ENCODE data around the gene MT1B. TPM values are rescaled to one million over a fixed set of nuclear protein-coding genes. Genes with fewer than 3 reads are reported as not detected.

Gene MT1B
- total and polyA plus RNA-seq, 4 donors, result not detected

DNA sequence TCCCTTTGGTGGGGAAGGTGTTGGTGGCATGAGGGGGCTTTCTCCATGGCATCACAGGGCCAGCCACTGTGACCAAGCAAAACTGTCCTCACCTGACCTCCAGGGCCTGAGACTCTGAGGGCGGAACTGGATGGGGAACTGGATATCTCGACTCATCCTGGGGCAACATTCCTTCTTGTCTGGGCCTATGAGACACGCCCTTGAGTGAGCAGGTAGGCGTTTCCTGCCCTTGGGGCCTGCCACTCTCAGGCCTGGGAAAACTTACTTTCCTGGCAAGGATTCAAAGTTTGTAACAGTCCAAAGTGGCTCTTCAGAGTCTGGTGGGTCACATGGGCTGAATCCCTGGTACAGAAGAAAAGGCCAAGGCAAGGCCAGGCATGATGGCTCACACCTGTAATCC, 40.2 kb downstream of the MT1B start:
- intact Hi-C loops (cut with DNase I), result no loop called here

DNA sequence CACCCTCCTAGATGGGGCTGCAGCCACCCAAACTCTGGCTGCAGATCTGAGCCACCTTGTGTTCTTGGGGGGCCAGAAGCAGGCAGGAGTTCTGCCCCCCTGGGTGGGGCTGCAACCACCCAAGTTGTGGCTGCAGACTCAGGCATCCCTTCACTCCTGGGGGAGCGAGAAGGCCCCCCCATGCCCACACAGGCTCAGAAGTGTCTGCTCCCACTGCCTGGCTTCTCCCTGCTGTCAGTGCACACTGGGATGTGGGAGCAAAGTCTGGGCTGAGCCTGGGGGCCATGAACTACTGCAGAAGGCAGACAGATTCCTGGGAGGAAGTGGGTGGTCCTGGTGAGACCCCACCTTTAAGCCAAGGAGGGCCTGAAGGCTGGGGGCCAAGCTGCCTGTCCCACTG, 43.6 kb downstream of the MT1B start:
- no peak for DNase-seq
- Histone ChIP-seq H3K4me3 (ENCODE audit: low read length in 2 of 2) (no peak overlapping the region), H3K9me3 (ENCODE audit: control insufficient read depth, low read length) (peaks cover 3% of the 10 kb centered on the region), H3K27me3 (ENCODE audit: control insufficient read depth in 1 of 2, insufficient read depth in 2 of 2, low read length in 1 of 2) (no peaks in the 10 kb centered on the region), H3K27ac (ENCODE audit: low read depth in 1 of 2, low read length in 2 of 2) (no peak overlapping the region), H3K4me1 (ENCODE audit: control insufficient read depth in 1 of 2, insufficient read depth in 2 of 2, low read length in 2 of 2) (no peaks in the 10 kb centered on the region), H3K36me3 (ENCODE audit: control insufficient read depth in 1 of 2, insufficient read depth in 2 of 2, low read length in 1 of 2) (no peaks in the 10 kb centered on the region)
- intact Hi-C loops (cut with DNase I), result no loop called here
- no peak for ATAC-seq (ENCODE audit: low FRiP score)
- WGBS, 2 donors, result 73 to 79% methylated on average over 1 of the region's 1 CpG

More for the DNA sequence above, 40.2 kb downstream of the MT1B start:
- Histone ChIP-seq H3K9me3 (ENCODE audit: control insufficient read depth, low read length) (no peaks in the 10 kb centered on the region), H3K4me3 (ENCODE audit: low read length in 2 of 2) (no peak overlapping the region), H3K36me3 (ENCODE audit: control insufficient read depth in 1 of 2, insufficient read depth in 2 of 2, low read length in 1 of 2) (no peaks in the 10 kb centered on the region), H3K4me1 (ENCODE audit: control insufficient read depth in 1 of 2, insufficient read depth in 2 of 2, low read length in 2 of 2) (no peaks in the 10 kb centered on the region), H3K27ac (ENCODE audit: low read depth in 1 of 2, low read length in 2 of 2) (no peak overlapping the region), H3K27me3 (ENCODE audit: control insufficient read depth in 1 of 2, insufficient read depth in 2 of 2, low read length in 1 of 2) (no peaks in the 10 kb centered on the region)
- 71 to 73% methylated on average over 4 of the region's 4 CpGs for WGBS, 2 donors
- ATAC-seq (ENCODE audit: low FRiP score), result no peak
- no peak for DNase-seq

DNA sequence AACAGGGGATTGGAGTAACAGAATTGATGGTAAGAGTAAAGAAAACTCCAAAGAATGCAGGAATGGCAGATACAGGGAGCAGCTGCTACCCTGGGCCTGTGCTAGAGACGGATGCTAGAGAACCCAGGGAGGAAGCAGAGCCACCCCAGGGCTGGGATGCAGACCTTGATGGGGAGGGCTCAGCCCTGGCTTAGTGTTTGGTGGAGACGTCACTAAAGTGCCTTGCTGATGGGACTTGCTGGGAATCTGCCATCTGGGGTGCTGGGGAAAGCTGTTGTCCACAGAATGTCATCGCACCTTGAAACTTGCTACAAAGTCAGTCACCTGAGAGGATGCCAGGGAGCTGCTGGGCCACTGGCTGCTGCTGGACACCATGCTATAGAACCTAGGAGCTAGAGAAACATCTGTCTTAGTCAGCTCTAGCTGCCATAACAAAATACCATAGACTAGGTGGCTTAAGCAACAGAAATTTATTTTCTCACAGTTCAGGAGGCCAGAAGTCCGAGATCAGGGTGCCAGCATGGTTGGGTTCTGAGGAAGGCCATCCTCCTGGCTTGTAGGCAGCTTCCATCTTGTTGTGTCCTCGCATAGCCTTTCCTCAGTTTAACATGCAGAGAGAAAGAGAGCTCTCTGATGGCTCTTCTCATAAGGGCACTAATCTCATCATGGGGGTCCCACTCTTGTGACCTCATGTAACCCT, 45.9 kb downstream of the MT1B start:
- 89 to 93% methylated on average over 5 of the region's 5 CpGs for WGBS, 2 donors
- Histone ChIP-seq H3K36me3 (ENCODE audit: control insufficient read depth in 1 of 2, insufficient read depth in 2 of 2, low read length in 1 of 2) (no peaks in the 10 kb centered on the region), H3K4me3 (ENCODE audit: low read length in 2 of 2) (no peak overlapping the region), H3K9me3 (ENCODE audit: control insufficient read depth, low read length) (peaks cover 3% of the 10 kb centered on the region), H3K27me3 (ENCODE audit: control insufficient read depth in 1 of 2, insufficient read depth in 2 of 2, low read length in 1 of 2) (no peaks in the 10 kb centered on the region), H3K27ac (ENCODE audit: low read depth in 1 of 2, low read length in 2 of 2) (no peak overlapping the region), H3K4me1 (ENCODE audit: control insufficient read depth in 1 of 2, insufficient read depth in 2 of 2, low read length in 2 of 2) (no peaks in the 10 kb centered on the region)
- ATAC-seq (ENCODE audit: low FRiP score) (no peak), DNase-seq (no peak)
- intact Hi-C loops (cut with DNase I), result no loop called here

DNA sequence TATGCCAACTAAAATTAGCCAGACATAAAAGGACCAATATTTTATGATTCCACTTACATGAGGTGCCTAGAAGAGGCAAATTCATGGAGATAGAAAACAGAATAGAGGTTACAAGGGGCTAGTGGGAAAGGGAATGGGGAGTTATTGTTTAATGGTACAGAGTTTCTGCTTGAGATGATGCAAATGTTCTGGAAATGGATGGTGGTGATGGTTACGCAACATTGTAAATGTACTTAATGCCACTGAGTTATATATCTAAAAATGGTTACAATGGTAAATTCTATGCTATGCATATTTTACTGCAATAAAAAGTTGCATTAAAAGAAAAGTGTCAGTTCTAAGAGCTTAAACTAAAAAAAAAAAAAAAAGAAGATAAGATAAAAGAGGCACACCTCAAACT, 48.5 kb downstream of the MT1B start:
- Histone ChIP-seq H3K27ac (ENCODE audit: low read depth in 1 of 2, low read length in 2 of 2) (no peak overlapping the region), H3K4me1 (ENCODE audit: control insufficient read depth in 1 of 2, insufficient read depth in 2 of 2, low read length in 2 of 2) (no peaks in the 10 kb centered on the region), H3K4me3 (ENCODE audit: low read length in 2 of 2) (no peak overlapping the region), H3K9me3 (ENCODE audit: control insufficient read depth, low read length) (peaks cover 3% of the 10 kb centered on the region), H3K36me3 (ENCODE audit: control insufficient read depth in 1 of 2, insufficient read depth in 2 of 2, low read length in 1 of 2) (no peaks in the 10 kb centered on the region), H3K27me3 (ENCODE audit: control insufficient read depth in 1 of 2, insufficient read depth in 2 of 2, low read length in 1 of 2) (no peaks in the 10 kb centered on the region)
- ATAC-seq (ENCODE audit: low FRiP score) (no peak), DNase-seq (no peak)
- intact Hi-C loops (cut with DNase I), result loop anchor here (5.0 kb wide), 4 partner anchors 98 to 193 kb away; no protein-coding TSS in a partner anchor
- 3 to 56% methylated on average over 1 of the region's 1 CpG for WGBS, 2 donors

DNA sequence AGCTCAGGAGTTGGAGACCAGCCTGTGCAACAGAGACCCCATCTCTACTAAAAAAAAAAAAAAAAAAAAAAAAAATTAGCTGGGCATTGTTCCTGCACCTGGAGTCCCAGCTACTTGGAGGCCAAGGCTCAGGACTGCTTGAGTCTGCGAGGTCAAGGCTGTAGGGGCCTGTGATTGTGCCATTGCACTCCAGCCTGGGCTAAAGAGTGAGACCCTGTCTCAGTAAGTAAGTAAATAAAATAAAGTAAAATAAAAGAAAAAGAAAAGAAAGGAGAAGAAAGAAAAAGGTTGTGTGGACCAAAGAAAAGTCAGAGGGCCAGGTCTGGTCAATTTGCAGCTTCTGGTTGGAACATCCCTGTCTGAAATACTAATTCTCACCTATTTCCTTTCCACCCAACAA, 48.9 kb downstream of the MT1B start:
- no peak overlapping the region for H3K27ac ChIP-seq (ENCODE audit: low read depth in 1 of 2, low read length in 2 of 2)

DNA sequence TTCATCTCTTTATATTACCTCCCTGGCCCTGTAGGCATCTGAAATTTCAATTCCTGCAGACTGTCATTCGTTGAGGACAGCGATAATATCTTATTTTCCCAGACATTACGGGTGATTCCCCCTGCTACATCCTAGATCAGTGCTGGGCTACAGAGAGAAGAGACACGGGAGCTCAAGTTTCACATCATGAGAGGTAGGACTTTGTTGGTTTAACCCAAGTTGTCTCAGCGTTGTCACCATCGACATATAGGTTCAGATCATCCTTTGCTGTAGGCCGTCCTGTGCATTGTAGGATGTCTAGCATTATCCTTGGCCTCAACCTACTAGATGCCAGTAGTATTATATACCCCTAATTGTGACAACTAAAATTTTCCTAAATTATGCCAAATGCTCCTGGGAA, 49.8 kb downstream of the MT1B start:
- peaks cover 3% of the 10 kb centered on the region for H3K9me3 ChIP-seq (ENCODE audit: control insufficient read depth, low read length)
- no peaks in the 10 kb centered on the region for H3K27me3 ChIP-seq (ENCODE audit: control insufficient read depth in 1 of 2, insufficient read depth in 2 of 2, low read length in 1 of 2)
- H3K27ac ChIP-seq (ENCODE audit: low read depth in 1 of 2, low read length in 2 of 2), result no peak overlapping the region
- intact Hi-C loops (cut with DNase I), result loop anchor here (5.0 kb wide), 4 partner anchors 99 to 194 kb away; no protein-coding TSS in a partner anchor
- no peak overlapping the region for H3K4me3 ChIP-seq (ENCODE audit: low read length in 2 of 2)
- no peak for DNase-seq
- ATAC-seq (ENCODE audit: low FRiP score), result no peak
- WGBS, 2 donors, result 82 to 85% methylated on average over 7 of the region's 7 CpGs
- H3K36me3 ChIP-seq (ENCODE audit: control insufficient read depth in 1 of 2, insufficient read depth in 2 of 2, low read length in 1 of 2), result no peaks in the 10 kb centered on the region
- H3K4me1 ChIP-seq (ENCODE audit: control insufficient read depth in 1 of 2, insufficient read depth in 2 of 2, low read length in 2 of 2), result no peaks in the 10 kb centered on the region

More for the DNA sequence above, 48.9 kb downstream of the MT1B start:
- 89 to 99% methylated on average over 1 of the region's 1 CpG for WGBS, 2 donors
- DNase-seq (no peak), ATAC-seq (ENCODE audit: low FRiP score) (no peak)
- no peaks in the 10 kb centered on the region for H3K4me1 ChIP-seq (ENCODE audit: control insufficient read depth in 1 of 2, insufficient read depth in 2 of 2, low read length in 2 of 2)
- peaks cover 3% of the 10 kb centered on the region for H3K9me3 ChIP-seq (ENCODE audit: control insufficient read depth, low read length)
- H3K4me3 ChIP-seq (ENCODE audit: low read length in 2 of 2), result no peak overlapping the region
- no peaks in the 10 kb centered on the region for H3K36me3 ChIP-seq (ENCODE audit: control insufficient read depth in 1 of 2, insufficient read depth in 2 of 2, low read length in 1 of 2)
- no peaks in the 10 kb centered on the region for H3K27me3 ChIP-seq (ENCODE audit: control insufficient read depth in 1 of 2, insufficient read depth in 2 of 2, low read length in 1 of 2)
- intact Hi-C loops (cut with DNase I), result loop anchor here (5.0 kb wide), 4 partner anchors 98 to 193 kb away; no protein-coding TSS in a partner anchor

Other genes starting within 250 kb of the MT1B start
- gene AMFR, start 226.3 kb upstream of the MT1B start, total RNA-seq, result 100 to 1,000 TPM; 112 to 124 TPM
- gene AMFR, start 226.3 kb upstream of the MT1B start, polyA plus RNA-seq, result 10 to 100 TPM; 34.6 to 66.1 TPM
- 10 to 100 TPM; 72.6 to 79.3 TPM for gene NUDT21, start 200.6 kb upstream of the MT1B start, total RNA-seq
- 10 to 100 TPM; 21.0 to 31.8 TPM for gene NUDT21, start 200.6 kb upstream of the MT1B start, polyA plus RNA-seq
- 10 to 100 TPM; 30.7 to 33.5 TPM for gene OGFOD1, start 200.3 kb upstream of the MT1B start, total RNA-seq
- 10 to 100 TPM; 18.5 to 21.0 TPM for gene OGFOD1, start 200.3 kb upstream of the MT1B start, polyA plus RNA-seq
- gene BBS2, start 131.9 kb upstream of the MT1B start, total RNA-seq, result 10 to 100 TPM; 40.3 to 41.0 TPM
- gene BBS2, start 131.9 kb upstream of the MT1B start, polyA plus RNA-seq, result 100 to 1,000 TPM in 1 of 2 donors, 10 to 100 TPM in 1; 32.3 to 125 TPM
- not detected for gene MT4, start 86.8 kb upstream of the MT1B start, total RNA-seq
- not detected for gene MT4, start 86.8 kb upstream of the MT1B start, polyA plus RNA-seq
- 1 to 10 TPM in 1 of 2 donors, not detected in 1; 1.6 TPM for gene MT3, start 62.4 kb upstream of the MT1B start, total RNA-seq
- not detected for gene MT3, start 62.4 kb upstream of the MT1B start, polyA plus RNA-seq
- gene MT2A, start 43.3 kb upstream of the MT1B start, total RNA-seq, result 1,000 to 10,000 TPM in 1 of 2 donors, 100 to 1,000 TPM in 1; 146 to 1,375 TPM
- 1,000 to 10,000 TPM in 1 of 2 donors, 100 to 1,000 TPM in 1; 320 to 1,681 TPM for gene MT2A, start 43.3 kb upstream of the MT1B start, polyA plus RNA-seq
- 100 to 1,000 TPM in 1 of 2 donors, 10 to 100 TPM in 1; 47.8 to 355 TPM for gene MT1E, start 26.1 kb upstream of the MT1B start, total RNA-seq
- 100 to 1,000 TPM; 185 to 606 TPM for gene MT1E, start 26.1 kb upstream of the MT1B start, polyA plus RNA-seq
- gene MT1M, start 19.2 kb upstream of the MT1B start, total RNA-seq, result 100 to 1,000 TPM in 1 of 2 donors, 10 to 100 TPM in 1; 11.8 to 129 TPM
- 10 to 100 TPM; 40.1 to 72.2 TPM for gene MT1M, start 19.2 kb upstream of the MT1B start, polyA plus RNA-seq
- gene MT1A, start 13.2 kb upstream of the MT1B start, total RNA-seq, result 10 to 100 TPM in 1 of 2 donors, 1 to 10 TPM in 1; 4.6 to 82.2 TPM
- gene MT1A, start 13.2 kb upstream of the MT1B start, polyA plus RNA-seq, result 10 to 100 TPM in 1 of 2 donors, 1 to 10 TPM in 1; 7.0 to 16.2 TPM
- gene MT1F, start 6.1 kb downstream of the MT1B start, total RNA-seq, result 10 to 100 TPM; 14.4 to 19.1 TPM
- 10 to 100 TPM in 1 of 2 donors, 1 to 10 TPM in 1; 9.0 to 81.1 TPM for gene MT1F, start 6.1 kb downstream of the MT1B start, polyA plus RNA-seq
- 10 to 100 TPM in 1 of 2 donors, 1 to 10 TPM in 1; 5.3 to 49.1 TPM for gene MT1G, start 16.2 kb downstream of the MT1B start, total RNA-seq
- gene MT1G, start 16.2 kb downstream of the MT1B start, polyA plus RNA-seq, result 100 to 1,000 TPM in 1 of 2 donors, 10 to 100 TPM in 1; 13.9 to 118 TPM
- 1 to 10 TPM in 1 of 2 donors, not detected in 1; 1.6 TPM for gene MT1H, start 17.9 kb downstream of the MT1B start, total RNA-seq
- 10 to 100 TPM in 1 of 2 donors, 1 to 10 TPM in 1; 3.0 to 12.6 TPM for gene MT1H, start 17.9 kb downstream of the MT1B start, polyA plus RNA-seq
- gene MT1X, start 30.6 kb downstream of the MT1B start, total RNA-seq, result 100 to 1,000 TPM in 1 of 2 donors, 10 to 100 TPM in 1; 62.0 to 559 TPM
- gene MT1X, start 30.6 kb downstream of the MT1B start, polyA plus RNA-seq, result 1,000 to 10,000 TPM in 1 of 2 donors, 100 to 1,000 TPM in 1; 277 to 1,132 TPM
- gene NUP93, start 78.2 kb downstream of the MT1B start, total RNA-seq, result 10 to 100 TPM; 53.7 to 57.5 TPM
- gene NUP93, start 78.2 kb downstream of the MT1B start, polyA plus RNA-seq, result 10 to 100 TPM; 32.9 to 33.8 TPM
- gene SLC12A3, start 213.3 kb downstream of the MT1B start, total RNA-seq, result not detected
- not detected for gene SLC12A3, start 213.3 kb downstream of the MT1B start, polyA plus RNA-seq